Endothelial cell (in vitro differentiated cells): ENCODE results near the gene RNF31. TPM values are rescaled to one million over a fixed set of nuclear protein-coding genes. Genes with fewer than 3 reads are reported as not detected.

Experiments used
- DNase-seq: peaks from one replicate; pipeline ENCODE4 v3.0.0; 2021; ENCODE audit warnings: low spot score
- H3K27ac Mint-ChIP-seq: one replicate; pipeline ENCODE4 v1.8.0; 2021; ENCODE audit warnings: mixed read lengths, inconsistent platforms; ENCODE audit not compliant: unreplicated experiment
- H3K27me3 Mint-ChIP-seq: one replicate; pipeline ENCODE4 v1.8.0; 2021; ENCODE audit warnings: mild to moderate bottlenecking, moderate library complexity, mixed read lengths, inconsistent platforms; ENCODE audit not compliant: unreplicated experiment
- H3K36me3 Mint-ChIP-seq: one replicate; pipeline ENCODE4 v1.8.0; 2021; ENCODE audit warnings: mild to moderate bottlenecking, low read depth, mixed read lengths, inconsistent platforms; ENCODE audit not compliant: unreplicated experiment
- H3K4me1 Mint-ChIP-seq: one replicate; pipeline ENCODE4 v1.8.0; 2021; ENCODE audit warnings: mild to moderate bottlenecking, mixed read lengths, inconsistent platforms; ENCODE audit not compliant: unreplicated experiment
- H3K4me3 Mint-ChIP-seq: one replicate; pipeline ENCODE4 v1.8.0; 2021; ENCODE audit warnings: mild to moderate bottlenecking, mixed read lengths, inconsistent platforms; ENCODE audit not compliant: unreplicated experiment
- H3K9me3 Mint-ChIP-seq: one replicate; pipeline ENCODE4 v1.8.0; 2021; ENCODE audit warnings: mixed read lengths, inconsistent platforms; ENCODE audit not compliant: unreplicated experiment
- CTCF ChIP-seq: fragments of 200-600 bp; sonication (generic); IDR thresholded peaks from one replicate; pipeline ENCODE4 v1.5.0; 2021; ENCODE audit warnings: antibody characterized with exemption; ENCODE audit not compliant: unreplicated experiment
- total RNA-seq: library from RNA; stranded (reverse); fragmentation: NEBNext Ultra II Directional; extraction: Animal tissue kit (Norgen Biotek cat#: 25700); gene quantifications from one replicate; pipeline ENCODE4 v1.2.1, GENCODE V29; 2021; ENCODE audit not compliant: unreplicated experiment

Gene RNF31
- total RNA-seq, 1 donor from 2014 or later = 90.2 TPM

DNA sequence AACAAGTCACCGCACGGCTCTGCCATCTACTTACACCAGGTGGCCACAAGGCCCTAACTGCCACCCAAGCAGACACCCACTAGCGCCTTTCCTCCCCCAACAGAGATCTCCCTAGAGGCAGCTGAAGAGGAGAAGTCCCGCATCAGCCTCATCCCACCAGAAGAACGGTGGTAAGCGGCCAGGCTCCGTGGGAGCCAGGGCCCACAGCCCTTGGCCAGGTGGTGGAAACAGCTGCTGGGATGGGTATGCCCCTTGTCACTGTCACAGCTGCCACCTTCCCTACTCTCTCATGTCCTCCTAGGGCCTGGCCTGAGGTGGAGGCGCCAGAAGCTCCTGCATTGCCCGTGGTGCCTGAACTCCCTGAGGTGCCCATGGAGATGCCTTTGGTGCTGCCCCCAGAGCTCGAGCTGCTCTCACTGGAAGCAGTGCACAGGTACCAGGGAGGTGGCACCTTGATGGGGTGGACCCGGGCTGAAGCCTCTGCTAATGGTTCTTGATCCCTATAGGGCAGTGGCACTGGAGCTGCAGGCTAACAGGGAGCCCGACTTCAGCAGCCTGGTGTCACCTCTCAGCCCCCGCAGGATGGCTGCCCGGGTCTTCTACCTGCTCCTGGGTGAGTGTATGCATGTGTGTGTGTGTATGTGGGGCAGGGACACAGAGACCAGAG lies 32.1 kb downstream of the RNF31 start:
- H3K9me3 Mint-ChIP-seq = no peaks in the 10 kb centered on the region
- peaks cover 32% of the 10 kb centered on the region for H3K36me3 Mint-ChIP-seq
- H3K27me3 Mint-ChIP-seq = peaks cover 7% of the 10 kb centered on the region
- no peak for TF ChIP-seq CTCF
- no peak overlapping the region for H3K27ac Mint-ChIP-seq
- DNase-seq = no peak
- peak overlapping the region; percentile 42 for H3K4me3 Mint-ChIP-seq
- H3K4me1 Mint-ChIP-seq = peaks cover 8% of the 10 kb centered on the region

DNA sequence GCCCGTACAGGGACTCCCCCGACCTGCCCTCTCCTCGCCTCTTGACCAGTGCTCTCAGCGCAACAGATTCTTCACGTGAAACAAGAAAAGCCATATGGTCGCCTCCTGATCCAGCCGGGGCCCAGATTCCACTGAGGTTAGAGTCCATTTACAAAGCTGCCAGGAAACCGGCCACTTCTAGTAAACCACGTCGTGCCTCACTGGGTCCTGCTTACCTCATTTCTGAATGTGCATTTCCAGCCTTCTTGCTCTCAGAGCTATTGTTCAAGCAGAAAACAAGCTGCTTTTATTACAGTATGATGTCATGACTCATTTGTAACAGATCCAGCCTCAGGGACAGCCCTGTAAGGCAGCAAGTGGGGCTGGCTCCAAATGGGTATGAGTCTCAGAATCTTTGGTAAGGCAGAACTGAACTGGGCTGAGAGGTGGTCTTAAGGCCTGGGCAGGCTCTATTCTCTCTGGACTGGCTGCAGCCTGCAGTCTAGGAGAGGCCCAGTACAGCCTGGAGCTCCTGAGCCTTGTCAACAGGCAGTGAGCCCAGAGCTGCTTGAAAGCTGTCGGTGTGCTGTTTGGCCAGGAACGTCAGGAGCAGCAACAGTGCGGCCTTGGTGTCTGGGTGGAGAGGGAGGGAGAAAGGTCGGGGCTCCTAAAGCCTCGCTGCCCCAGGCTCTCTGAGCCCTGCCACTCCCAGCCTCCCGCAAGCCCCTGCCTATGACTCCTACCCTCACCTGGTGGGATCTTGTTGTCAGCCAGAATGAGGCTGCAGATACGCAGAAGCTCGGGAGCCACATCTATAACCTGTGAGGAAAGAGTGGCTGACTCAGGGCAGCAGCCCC lies 32.9 kb downstream of the RNF31 start:
- no peak overlapping the region for H3K4me3 Mint-ChIP-seq
- DNase-seq = no peak
- peaks cover 26% of the 10 kb centered on the region for H3K36me3 Mint-ChIP-seq
- peaks cover 8% of the 10 kb centered on the region for H3K27me3 Mint-ChIP-seq
- no peak overlapping the region for H3K27ac Mint-ChIP-seq
- H3K9me3 Mint-ChIP-seq = no peaks in the 10 kb centered on the region
- no peak for TF ChIP-seq CTCF
- peaks cover 8% of the 10 kb centered on the region for H3K4me1 Mint-ChIP-seq

GRCh38 chr14:24181371-24182077 lies 34.2 kb downstream of the RNF31 start:
- no peaks in the 10 kb centered on the region for H3K9me3 Mint-ChIP-seq
- no peak for TF ChIP-seq CTCF
- no peak overlapping the region for H3K27ac Mint-ChIP-seq
- peaks cover 8% of the 10 kb centered on the region for H3K4me1 Mint-ChIP-seq
- peaks cover 8% of the 10 kb centered on the region for H3K27me3 Mint-ChIP-seq
- no peak overlapping the region for H3K4me3 Mint-ChIP-seq
- no peak for DNase-seq
- peaks cover 26% of the 10 kb centered on the region for H3K36me3 Mint-ChIP-seq

DNA sequence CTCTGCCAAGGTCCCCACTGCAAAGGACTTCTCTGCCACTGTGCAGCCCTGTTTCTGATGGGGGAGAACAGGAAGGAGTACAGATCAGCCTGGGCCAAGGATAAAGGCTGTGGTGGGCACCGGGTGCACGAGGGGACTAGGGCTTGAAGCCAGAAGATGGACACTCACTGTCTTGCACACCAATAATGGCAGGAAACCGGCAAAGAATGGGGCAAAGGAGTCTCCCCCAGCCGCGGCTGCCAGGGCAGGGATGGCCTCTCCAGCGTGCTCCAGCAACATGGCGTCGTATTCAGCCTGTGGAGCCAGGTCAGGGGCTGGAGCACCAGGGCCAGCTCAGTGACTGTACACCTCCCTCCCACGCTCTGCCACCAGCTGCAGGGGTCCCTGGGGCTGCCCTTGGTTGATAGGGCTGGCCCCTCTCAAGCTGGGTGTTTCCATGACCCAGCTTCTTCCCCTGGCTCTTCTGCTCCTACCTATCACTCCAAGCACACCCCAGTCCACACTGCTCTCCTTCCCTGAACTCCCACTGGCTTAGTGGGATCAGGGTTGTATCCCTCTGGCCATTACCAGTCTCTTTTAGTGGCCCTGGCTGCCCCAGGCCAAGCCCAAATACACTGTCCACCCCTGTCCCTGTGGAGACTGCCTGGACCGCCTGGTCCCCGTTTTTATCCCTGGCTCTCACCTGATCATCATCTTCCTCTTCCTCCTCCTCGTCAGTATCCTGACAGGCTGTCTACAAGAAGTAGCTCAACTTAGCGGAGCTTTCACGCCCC lies 35.0 kb downstream of the RNF31 start:
- Mint-ChIP-seq H3K27me3 (peaks cover 14% of the 10 kb centered on the region), H3K4me1 (peaks cover 11% of the 10 kb centered on the region), H3K9me3 (no peaks in the 10 kb centered on the region), H3K27ac (no peak overlapping the region), H3K4me3 (peak overlapping the region; percentile 27), H3K36me3 (peaks cover 25% of the 10 kb centered on the region)
- DNase-seq = no peak
- TF ChIP-seq CTCF = no peak
